Measurements from ENCODE around the gene FAM117A. TPM values are rescaled to one million over a fixed set of nuclear protein-coding genes. Genes with fewer than 3 reads are reported as not detected.

The FAM117A gene
- total and polyA plus RNA-seq, 2 of the 8 experiments (the other 6 are each of a cell fraction or from before 2014, with no cell fraction given): 28.4 to 45.7 TPM

DNA sequence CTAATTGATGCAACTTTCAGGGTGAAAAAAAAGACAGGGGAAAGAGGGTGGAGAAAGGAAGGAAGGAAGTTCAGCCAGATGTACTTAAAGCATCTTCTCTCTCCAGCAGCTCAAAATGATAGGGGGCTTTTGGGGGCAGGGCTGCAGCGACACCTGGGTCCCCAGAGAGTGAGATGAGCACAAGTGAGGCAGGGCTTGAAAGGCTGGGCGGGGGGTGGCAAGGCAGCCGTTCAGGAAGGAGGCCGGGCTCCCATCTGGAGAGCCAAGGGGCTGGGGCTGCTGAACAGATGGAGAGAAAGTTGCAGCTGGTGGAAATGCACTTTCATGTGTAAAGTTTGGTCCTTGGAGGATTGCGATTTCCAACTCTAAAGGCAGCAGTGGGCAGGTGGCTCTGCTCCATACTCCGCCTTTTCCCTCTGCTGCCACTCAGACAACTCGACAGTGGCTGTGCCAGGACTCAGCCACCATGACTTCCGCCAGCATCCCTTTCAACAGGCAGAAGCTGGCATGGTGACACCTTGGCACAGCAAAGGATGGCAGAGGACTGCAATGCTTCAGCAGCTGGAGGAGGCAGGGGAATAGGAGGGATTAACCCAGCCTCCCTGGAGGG is 63.9 kb downstream of the FAM117A start (continued):
- TF ChIP-seq PHF8 (conservative IDR thresholded peaks at IDR 0.05; ENCODE audit: low read depth, low read length): no peak
- no peak for TF ChIP-seq BACH1 (IDR thresholded peaks at IDR 0.05; ENCODE audit: low read length)
- TF ChIP-seq, protein P1, sequence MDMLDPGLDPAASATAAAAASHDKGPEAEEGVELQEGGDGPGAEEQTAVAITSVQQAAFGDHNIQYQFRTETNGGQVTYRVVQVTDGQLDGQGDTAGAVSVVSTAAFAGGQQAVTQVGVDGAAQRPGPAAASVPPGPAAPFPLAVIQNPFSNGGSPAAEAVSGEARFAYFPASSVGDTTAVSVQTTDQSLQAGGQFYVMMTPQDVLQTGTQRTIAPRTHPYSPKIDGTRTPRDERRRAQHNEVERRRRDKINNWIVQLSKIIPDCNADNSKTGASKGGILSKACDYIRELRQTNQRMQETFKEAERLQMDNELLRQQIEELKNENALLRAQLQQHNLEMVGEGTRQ (IDR thresholded peaks at IDR 0.05; ENCODE audit: low read length): no peak
- TF ChIP-seq CBX8 (IDR thresholded peaks at IDR 0.05; ENCODE audit: borderline replicate concordance, low read depth, low read length): no peak
- TF ChIP-seq ASH2L (IDR thresholded peaks at IDR 0.05; ENCODE audit: low read length): no peak

All from H1 (cell line).